Stimulated activated CD4-positive, alpha-beta T cell treated with anti-CD3 and anti-CD28 coated beads, Interleukin-12 subunit alpha, Interleukin-12 subunit beta, amount 100 ng/mL, for 24 hours (primary cell): ENCODE results near the gene ABCG5.

ENCODE experiments used
- DNase-seq, 2 experiments: peaks; one replicate each; pipeline ENCODE4 v3.0.0-alpha.2; 2020; ENCODE audit warnings: low read depth in 2 of 2

ABCG5 gene

GRCh38 chr2:43806719-43807031, 32.0 kb downstream of the ABCG5 start:
- no peak for DNase-seq

GRCh38 chr2:43803113-43803512, 35.5 kb downstream of the ABCG5 start:
- DNase-seq = no peak

GRCh38 chr2:43802135-43802534, 36.5 kb downstream of the ABCG5 start:
- no peak for DNase-seq

- DNase-seq = no peak
Observed at GRCh38 chr2:43800894-43801293, 37.7 kb downstream of the ABCG5 start.

GRCh38 chr2:43798300-43798699, 40.3 kb downstream of the ABCG5 start:
- DNase-seq = no peak

- DNase-seq = no peak
Observed at GRCh38 chr2:43796206-43796605, 42.4 kb downstream of the ABCG5 start.

- no peak for DNase-seq
Observed at GRCh38 chr2:43794956-43795355, 43.7 kb downstream of the ABCG5 start.

GRCh38 chr2:43792653-43793052, 46.0 kb downstream of the ABCG5 start:
- DNase-seq = no peak

- no peak for DNase-seq
Observed at GRCh38 chr2:43791035-43791765, 47.4 kb downstream of the ABCG5 start.

- DNase-seq = no peak
Observed at GRCh38 chr2:43790147-43790546, 48.5 kb downstream of the ABCG5 start.

GRCh38 chr2:43788646-43789045, 50.0 kb downstream of the ABCG5 start:
- DNase-seq = no peak

GRCh38 chr2:43787895-43788294, 50.7 kb downstream of the ABCG5 start:
- no peak for DNase-seq

- DNase-seq = no peak
Observed at GRCh38 chr2:43778233-43778632, 60.4 kb downstream of the ABCG5 start.

GRCh38 chr2:43777306-43777926, 61.2 kb downstream of the ABCG5 start:
- no peak for DNase-seq

- DNase-seq = no peak
Observed at GRCh38 chr2:43776324-43776723, 62.3 kb downstream of the ABCG5 start.

- no peak for DNase-seq
Observed at GRCh38 chr2:43774617-43775016, 64.0 kb downstream of the ABCG5 start.

GRCh38 chr2:43773876-43774613, 64.6 kb downstream of the ABCG5 start, which contains the start of gene DYNC2LI1:
DYNC2LI1 (plus strand) TSS chr2:43774039; CDS start chr2:43774139, 100 bp downstream.
- DNase-seq = peak; percentile 66 to 80

- DNase-seq = no peak
Observed at GRCh38 chr2:43766006-43766405, 72.6 kb downstream of the ABCG5 start.

GRCh38 chr2:43764086-43764705, 74.4 kb downstream of the ABCG5 start:
- no peak for DNase-seq

- no peak for DNase-seq
Observed at GRCh38 chr2:43763091-43763490, 75.5 kb downstream of the ABCG5 start.
